Uterus (tissue), 4 donors: Measurements from ENCODE around the gene KDM1B. TPM values are rescaled to one million over a fixed set of nuclear protein-coding genes. Genes with fewer than 3 reads are reported as not detected.
"Not testable (repeated sequence)": the region's sequence is repeated elsewhere in the genome, so short reads cannot be mapped to it uniquely, and the experiment has no call there.

ENCODE experiments used
- DNase-seq, 2 donors: peaks; one replicate each; pipeline ENCODE4 v3.0.0-alpha.2; 2019 to 2020
- H3K27ac ChIP-seq, 2 donors: fragments of 200-600 bp; sonication (generic); 1 replicate in 1 of 2; 2 replicates in 1 of 2; pipeline ENCODE4 v1.5.1; 2016 to 2018
- H3K27me3 ChIP-seq, 2 donors: fragments of 200-600 bp; sonication (generic); one replicate each; pipeline ENCODE4 v1.5.1; 2018 to 2019; ENCODE audit warnings: control low read depth in 1 of 2
- H3K36me3 ChIP-seq, 2 donors: fragments of 200-600 bp; sonication (generic); one replicate each; pipeline ENCODE4 v1.5.1; 2019; ENCODE audit warnings: control low read depth in 1 of 2
- H3K4me1 ChIP-seq, 2 donors: fragments of 200-600 bp; sonication (generic); one replicate each; pipeline ENCODE4 v1.5.1; 2018 to 2019; ENCODE audit warnings: control low read depth in 1 of 2
- H3K4me3 ChIP-seq, 2 donors: fragments of 200-600 bp; sonication (generic); 1 replicate in 1 of 2; 2 replicates in 1 of 2; pipeline ENCODE4 v1.5.1; 2018 to 2019; ENCODE audit warnings: mild to moderate bottlenecking in 1 of 2
- H3K9me3 ChIP-seq, 2 donors: fragments of 200-600 bp; sonication (generic); one replicate each; pipeline ENCODE4 v1.5.1; 2019; ENCODE audit warnings: control low read depth in 1 of 2
- CTCF ChIP-seq, 4 experiments: fragments of 200-600 bp in 2 of 4; fragments of 450-650 bp in 2 of 4; sonication (generic) in 2 of 4; IDR thresholded peaks; one replicate each; pipeline ENCODE4 v1.5.1; 2016 to 2019; ENCODE audit warnings: antibody characterized with exemption in 4 of 4, mild to moderate bottlenecking in 2 of 4, moderate library complexity in 1 of 4
- POLR2A ChIP-seq, 2 donors: fragments of 450-650 bp; IDR thresholded peaks; one replicate each; pipeline ENCODE4 v1.6.1; 2016; ENCODE audit warnings: antibody characterized with exemption in 2 of 2, mild to moderate bottlenecking in 1 of 2, moderate library complexity in 1 of 2
- intact Hi-C: fragments of 100-400 bp; cut with DNase I; formaldehyde crosslinking; loops from one replicate; pipeline ENCODE4 v1.15.1; 2023; ENCODE audit warnings: low total_unique reads
- total RNA-seq, 4 donors: library from RNA; depleted of rRNA in 3 of 4; stranded (reverse); fragments of >200 nt in 3 of 4; gene quantifications; one replicate each; pipeline versions ENCODE4 v1.1.0 to v1.2.4, GENCODE V29; 2014 to 2023
- donor health status: DM: yes; HTN: yes; CAD: no.

The KDM1B gene
- total RNA-seq, 4 donors from 2014 or later = 10.6 to 24.7 (median 14.0) TPM

DNA sequence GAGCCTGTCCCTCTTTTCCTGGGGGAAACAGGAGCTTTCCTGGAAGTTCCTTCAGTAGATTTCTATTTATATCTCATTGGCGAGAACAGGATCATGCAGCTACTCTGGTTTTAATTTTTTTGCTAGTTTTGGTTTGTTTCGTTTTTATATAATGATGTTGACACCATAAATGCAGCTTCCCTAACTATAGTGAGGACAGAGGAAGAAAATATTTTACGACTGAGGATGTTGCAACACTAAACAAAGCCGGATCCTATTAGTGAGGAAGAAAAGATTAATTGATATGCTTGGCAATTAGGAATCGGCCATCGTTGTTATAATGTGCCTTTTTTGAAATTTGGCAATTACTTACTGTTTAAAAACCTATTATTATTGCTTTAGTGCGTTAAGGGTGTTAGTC is 16.6 kb downstream of the KDM1B start:
- intact Hi-C loops = no loop called here
- Histone ChIP-seq H3K4me1 (no peaks in the 10 kb centered on the region), H3K36me3 (peaks cover 0 to 5% of the 10 kb centered on the region in 2 donors), H3K4me3 (no peak overlapping the region), H3K27ac (no peak overlapping the region), H3K9me3 (no peaks in the 10 kb centered on the region), H3K27me3 (no peaks in the 10 kb centered on the region)
- TF ChIP-seq POLR2A (IDR thresholded peaks at IDR 0.05) (no peak), CTCF (IDR thresholded peaks at IDR 0.05) (no peak)
- DNase-seq = no peak

GRCh38 chr6:18176198-18176597 is 21.0 kb downstream of the KDM1B start:
- H3K27ac ChIP-seq, DNase-seq, intact Hi-C loops, H3K9me3 ChIP-seq, H3K4me1 ChIP-seq, H3K36me3 ChIP-seq, H3K4me3 ChIP-seq, H3K27me3 ChIP-seq: not testable (repeated sequence)

GRCh38 chr6:18177286-18177965 is 22.2 kb downstream of the KDM1B start:
- no peak for DNase-seq
- H3K36me3 ChIP-seq = no peaks in the 10 kb centered on the region
- no peaks in the 10 kb centered on the region for H3K9me3 ChIP-seq
- H3K27me3 ChIP-seq = no peaks in the 10 kb centered on the region
- no peak overlapping the region for H3K4me3 ChIP-seq
- no peak overlapping the region for H3K27ac ChIP-seq
- TF ChIP-seq POLR2A (IDR thresholded peaks at IDR 0.05) = no peak
- TF ChIP-seq CTCF (IDR thresholded peaks at IDR 0.05) = no peak
- intact Hi-C loops = no loop called here
- no peaks in the 10 kb centered on the region for H3K4me1 ChIP-seq

- Histone ChIP-seq H3K4me1 (no peaks in the 10 kb centered on the region), H3K9me3 (no peaks in the 10 kb centered on the region), H3K4me3 (no peak overlapping the region), H3K27me3 (no peaks in the 10 kb centered on the region), H3K36me3 (no peaks in the 10 kb centered on the region), H3K27ac (no peak overlapping the region)
- TF ChIP-seq POLR2A (IDR thresholded peaks at IDR 0.05) = no peak
- no peak for TF ChIP-seq CTCF (IDR thresholded peaks at IDR 0.05)
- intact Hi-C loops = no loop called here
- DNase-seq = no peak
These were observed 23.9 kb downstream of the KDM1B start for GRCh38 chr6:18178960-18179615.

- H3K27ac ChIP-seq = no peak overlapping the region
- no peak for DNase-seq
- no peak for TF ChIP-seq CTCF (IDR thresholded peaks at IDR 0.05)
- no peak for TF ChIP-seq POLR2A (IDR thresholded peaks at IDR 0.05)
- intact Hi-C loops = no loop called here
- no peaks in the 10 kb centered on the region for H3K4me1 ChIP-seq
- no peak overlapping the region for H3K4me3 ChIP-seq
- no peaks in the 10 kb centered on the region for H3K9me3 ChIP-seq
- H3K27me3 ChIP-seq = no peaks in the 10 kb centered on the region
- no peaks in the 10 kb centered on the region for H3K36me3 ChIP-seq
These were observed 24.6 kb downstream of the KDM1B start for GRCh38 chr6:18179770-18180356.
